ENCODE measurements around the gene FFAR1. TPM values are rescaled to one million over a fixed set of nuclear protein-coding genes. Genes with fewer than 3 reads are reported as not detected.

FFAR1 gene, protein sequence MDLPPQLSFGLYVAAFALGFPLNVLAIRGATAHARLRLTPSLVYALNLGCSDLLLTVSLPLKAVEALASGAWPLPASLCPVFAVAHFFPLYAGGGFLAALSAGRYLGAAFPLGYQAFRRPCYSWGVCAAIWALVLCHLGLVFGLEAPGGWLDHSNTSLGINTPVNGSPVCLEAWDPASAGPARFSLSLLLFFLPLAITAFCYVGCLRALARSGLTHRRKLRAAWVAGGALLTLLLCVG (N-terminal part only)
- not detected for total RNA-seq

DNA sequence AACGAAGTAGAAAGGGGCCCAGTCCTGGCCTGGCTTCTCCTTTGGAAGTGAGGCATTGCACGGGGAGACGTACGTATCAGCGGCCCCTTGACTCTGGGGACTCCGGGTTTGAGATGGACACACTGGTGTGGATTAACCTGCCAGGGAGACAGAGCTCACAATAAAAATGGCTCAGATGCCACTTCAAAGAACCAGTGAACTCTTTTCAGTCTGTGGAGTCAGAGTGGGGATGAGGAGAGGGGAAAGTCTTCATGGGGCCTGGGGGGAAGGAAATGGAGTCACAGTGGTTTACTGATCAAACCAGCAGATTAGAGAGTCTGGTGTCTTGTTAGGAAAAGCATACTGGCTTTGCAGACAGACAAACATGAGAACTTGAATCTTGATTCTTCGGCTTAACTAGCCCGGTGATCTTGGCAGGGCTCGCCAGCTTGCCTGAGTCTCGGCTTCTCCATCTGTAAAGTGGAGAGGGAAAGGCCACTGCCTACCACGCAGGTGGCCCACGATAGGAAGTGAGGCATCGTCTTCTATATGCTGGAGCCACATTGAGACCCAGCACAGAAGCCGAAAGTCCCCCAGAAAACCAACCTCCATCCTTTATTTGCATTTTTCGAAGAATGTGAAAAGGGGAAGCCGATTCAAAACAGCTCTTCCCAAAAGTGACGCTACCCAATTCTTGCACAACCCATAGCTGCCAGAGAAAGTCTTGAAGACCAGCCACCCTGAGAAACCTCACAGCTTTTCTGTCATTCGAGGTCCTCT, at the start of gene FFAR1:
FFAR1 (plus strand) TSS at position 732 of the 759 bp plus-strand sequence. CDS start 3,650 bp downstream, outside the sequence.
- DNase-seq (ENCODE audit: low spot score) (peak; percentile 49), ATAC-seq (peak; percentile 34)
- intact Hi-C loops (cut with DNase I): no loop called here

DNA sequence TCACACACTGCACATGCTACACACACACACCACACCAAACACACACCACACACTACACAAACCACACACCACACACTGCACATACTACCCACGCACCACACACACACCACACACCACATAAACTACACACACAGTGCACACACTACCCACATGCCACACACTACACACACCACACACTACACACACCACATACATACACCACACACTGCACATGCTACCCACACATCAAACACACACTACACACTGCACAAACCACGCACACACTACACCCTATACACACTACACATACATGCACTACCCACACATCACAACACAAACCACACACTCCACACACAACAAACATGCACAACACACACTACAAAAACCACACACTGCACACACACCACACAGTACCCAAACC, 49.8 kb upstream of the FFAR1 start:
- intact Hi-C loops (cut with DNase I): no loop called here
- no peak for ATAC-seq

DNA sequence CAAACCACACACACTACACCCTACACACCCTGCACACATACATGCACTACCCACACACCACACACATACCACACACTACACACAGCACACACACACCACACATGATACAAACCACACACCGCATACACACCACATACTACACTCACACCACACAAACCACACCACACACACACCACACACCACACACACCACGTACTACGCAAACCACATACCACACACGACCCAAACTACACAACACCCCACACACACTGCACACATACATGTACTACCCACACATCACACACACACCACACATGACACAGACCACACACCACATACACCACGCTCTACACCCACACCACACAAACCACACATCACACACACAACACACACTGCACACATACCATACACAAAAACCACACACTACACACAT, 49.1 kb upstream of the FFAR1 start:
- intact Hi-C loops (cut with DNase I): no loop called here
- no peak for ATAC-seq
- DNase-seq (ENCODE audit: low spot score): no peak

More for the DNA sequence above, 49.8 kb upstream of the FFAR1 start:
- DNase-seq (ENCODE audit: low spot score): no peak

DNA sequence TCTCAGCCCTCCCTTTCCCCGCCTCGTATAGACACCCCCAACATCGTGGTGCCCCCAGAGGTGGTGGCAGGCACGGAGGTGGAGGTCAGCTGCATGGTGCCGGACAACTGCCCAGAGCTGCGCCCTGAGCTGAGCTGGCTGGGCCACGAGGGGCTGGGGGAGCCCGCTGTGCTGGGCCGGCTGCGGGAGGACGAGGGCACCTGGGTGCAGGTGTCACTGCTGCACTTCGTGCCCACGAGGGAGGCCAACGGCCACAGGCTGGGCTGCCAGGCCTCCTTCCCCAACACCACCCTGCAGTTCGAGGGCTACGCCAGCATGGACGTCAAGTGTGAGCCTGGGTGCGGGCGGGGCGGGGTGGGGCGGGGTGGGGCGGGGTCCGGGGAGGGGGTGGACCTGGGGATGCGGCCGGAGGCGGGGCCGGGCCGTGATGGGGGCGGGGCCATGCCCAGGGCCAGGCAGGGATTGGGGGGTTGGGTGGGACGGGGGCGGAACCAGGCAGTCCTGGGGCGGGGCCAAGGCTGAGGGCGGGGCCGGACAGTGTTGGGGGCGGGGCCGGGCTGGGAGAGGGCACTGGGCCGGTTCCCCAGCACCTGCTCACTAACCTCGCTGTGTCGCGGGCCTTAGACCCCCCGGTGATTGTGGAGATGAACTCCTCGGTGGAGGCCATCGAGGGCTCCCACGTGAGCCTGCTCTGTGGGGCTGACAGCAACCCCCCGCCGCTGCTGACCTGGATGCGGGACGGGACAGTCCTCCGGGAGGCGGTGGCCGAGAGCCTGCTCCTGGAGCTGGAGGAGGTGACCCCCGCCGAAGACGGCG, 48.0 kb upstream of the FFAR1 start:
- intact Hi-C loops (cut with DNase I): no loop called here
- no peak for DNase-seq (ENCODE audit: low spot score)
- ATAC-seq: peak; percentile 39

DNA sequence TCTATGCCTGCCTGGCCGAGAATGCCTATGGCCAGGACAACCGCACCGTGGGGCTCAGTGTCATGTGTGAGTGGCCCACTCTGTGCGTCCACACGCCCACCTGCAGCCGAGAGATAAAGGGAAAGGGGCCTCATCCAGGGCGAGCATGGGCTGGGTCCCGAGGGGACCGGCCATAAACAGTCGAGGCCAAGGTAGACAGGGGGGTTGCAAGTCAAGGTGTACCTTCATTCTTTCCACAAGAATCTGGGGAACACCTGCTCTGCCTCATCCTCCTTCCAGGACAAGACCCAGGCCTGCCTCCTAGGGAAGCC, 47.4 kb upstream of the FFAR1 start:
- intact Hi-C loops (cut with DNase I): no loop called here
- no peak for DNase-seq (ENCODE audit: low spot score)
- no peak for ATAC-seq

DNA sequence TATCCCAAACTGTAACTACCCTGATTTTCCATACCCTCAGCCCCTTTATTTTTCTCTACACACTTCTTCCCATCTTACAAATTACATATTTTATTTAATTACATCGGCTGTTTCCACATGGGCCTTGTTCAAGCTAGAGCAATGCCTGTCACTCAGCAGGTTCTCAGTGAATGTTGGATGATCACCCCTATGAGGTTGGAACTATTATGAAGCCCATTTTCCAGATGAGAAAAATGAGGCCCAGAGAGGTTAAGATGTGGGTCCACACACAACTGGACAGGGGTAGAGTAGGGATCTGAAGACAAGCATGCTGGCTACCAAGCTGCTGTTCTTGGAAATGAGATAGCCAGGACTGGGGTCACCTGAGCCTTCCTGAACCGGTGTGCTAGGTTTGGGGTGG, 45.7 kb upstream of the FFAR1 start:
- ATAC-seq (no peak), DNase-seq (ENCODE audit: low spot score) (no peak)
- intact Hi-C loops (cut with DNase I): no loop called here

DNA sequence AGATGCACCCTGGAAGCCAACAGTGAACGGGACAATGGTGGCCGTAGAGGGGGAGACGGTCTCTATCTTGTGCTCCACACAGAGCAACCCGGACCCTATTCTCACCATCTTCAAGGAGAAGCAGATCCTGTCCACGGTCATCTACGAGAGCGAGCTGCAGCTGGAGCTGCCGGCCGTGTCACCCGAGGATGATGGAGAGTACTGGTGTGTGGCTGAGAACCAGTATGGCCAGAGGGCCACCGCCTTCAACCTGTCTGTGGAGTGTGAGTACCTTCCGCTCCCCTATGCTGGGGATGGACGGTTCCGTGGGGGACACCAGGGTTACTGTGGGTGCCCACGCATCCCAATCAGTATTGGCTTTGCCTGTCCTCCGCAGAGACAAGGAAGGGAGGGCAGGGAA, 45.3 kb upstream of the FFAR1 start:
- intact Hi-C loops (cut with DNase I): no loop called here
- ATAC-seq (no peak), DNase-seq (ENCODE audit: low spot score) (no peak)

DNA sequence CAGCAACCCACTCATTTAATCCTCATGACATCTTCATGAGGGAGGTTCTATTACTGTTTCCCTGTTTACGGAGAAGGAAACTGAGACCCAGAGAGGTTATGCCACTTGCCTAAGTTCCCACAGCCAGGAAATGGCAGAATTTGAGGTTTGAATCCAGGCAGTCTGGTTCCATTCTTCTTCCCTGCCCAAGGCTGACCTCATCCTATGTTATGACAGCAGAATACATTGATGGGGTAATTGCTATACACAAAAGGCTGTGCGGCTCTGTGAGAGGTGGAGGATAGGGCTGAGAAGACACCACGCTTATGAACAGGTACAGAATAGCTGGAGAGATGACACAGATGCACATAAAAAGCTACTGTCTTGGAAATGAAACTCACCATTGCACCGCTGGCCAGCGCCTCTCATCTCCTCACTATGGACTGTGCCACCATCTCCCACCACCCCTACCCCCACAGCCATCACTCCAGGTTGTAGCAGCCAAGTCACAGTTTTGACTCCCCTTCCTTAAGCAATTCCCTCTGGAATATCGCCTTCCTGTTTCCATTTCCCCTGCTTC, 44.3 kb upstream of the FFAR1 start:
- intact Hi-C loops (cut with DNase I): no loop called here
- ATAC-seq (no peak), DNase-seq (ENCODE audit: low spot score) (no peak)

DNA sequence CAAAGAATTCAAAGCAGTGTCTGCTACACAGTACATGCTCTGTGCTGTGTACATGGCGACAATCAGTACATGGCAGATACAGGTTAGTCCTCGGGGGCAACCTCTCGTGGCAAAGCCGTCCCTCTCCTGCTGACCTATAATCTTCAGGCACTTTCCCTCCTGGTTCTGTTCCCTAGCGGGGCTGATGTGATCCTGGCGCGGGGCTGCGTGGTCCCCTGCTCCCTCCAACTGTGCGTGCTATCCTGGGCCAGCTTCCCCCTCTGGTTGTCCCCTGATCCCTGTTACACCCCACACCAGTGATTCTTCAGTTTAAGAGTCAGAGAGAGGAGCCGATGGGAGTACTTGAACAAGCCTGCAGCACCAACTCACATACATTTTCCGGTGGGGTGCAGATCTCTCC, 43.7 kb upstream of the FFAR1 start:
- ATAC-seq: no peak
- intact Hi-C loops (cut with DNase I): no loop called here
- no peak for DNase-seq (ENCODE audit: low spot score)

DNA sequence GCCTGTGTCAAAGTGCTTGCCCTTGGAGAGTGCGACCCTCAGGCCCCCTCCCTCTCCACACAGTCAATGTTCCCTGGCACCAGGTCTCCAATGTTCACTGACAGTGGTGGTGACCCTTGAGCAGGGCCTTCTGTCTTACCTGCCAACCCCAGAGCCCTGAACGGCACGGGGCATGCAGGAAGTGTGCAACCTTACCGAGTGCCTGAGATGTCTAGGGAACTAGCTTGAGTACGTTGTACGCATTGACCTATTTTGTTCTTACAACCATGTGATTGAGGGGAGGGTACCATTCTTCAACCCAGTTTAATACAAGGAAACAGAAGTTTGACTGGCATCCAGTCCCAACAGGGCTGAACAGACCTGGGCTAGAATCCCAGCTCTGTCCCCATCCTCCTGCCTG, 42.5 kb upstream of the FFAR1 start:
- intact Hi-C loops (cut with DNase I): no loop called here
- DNase-seq (ENCODE audit: low spot score): no peak
- ATAC-seq: no peak

DNA sequence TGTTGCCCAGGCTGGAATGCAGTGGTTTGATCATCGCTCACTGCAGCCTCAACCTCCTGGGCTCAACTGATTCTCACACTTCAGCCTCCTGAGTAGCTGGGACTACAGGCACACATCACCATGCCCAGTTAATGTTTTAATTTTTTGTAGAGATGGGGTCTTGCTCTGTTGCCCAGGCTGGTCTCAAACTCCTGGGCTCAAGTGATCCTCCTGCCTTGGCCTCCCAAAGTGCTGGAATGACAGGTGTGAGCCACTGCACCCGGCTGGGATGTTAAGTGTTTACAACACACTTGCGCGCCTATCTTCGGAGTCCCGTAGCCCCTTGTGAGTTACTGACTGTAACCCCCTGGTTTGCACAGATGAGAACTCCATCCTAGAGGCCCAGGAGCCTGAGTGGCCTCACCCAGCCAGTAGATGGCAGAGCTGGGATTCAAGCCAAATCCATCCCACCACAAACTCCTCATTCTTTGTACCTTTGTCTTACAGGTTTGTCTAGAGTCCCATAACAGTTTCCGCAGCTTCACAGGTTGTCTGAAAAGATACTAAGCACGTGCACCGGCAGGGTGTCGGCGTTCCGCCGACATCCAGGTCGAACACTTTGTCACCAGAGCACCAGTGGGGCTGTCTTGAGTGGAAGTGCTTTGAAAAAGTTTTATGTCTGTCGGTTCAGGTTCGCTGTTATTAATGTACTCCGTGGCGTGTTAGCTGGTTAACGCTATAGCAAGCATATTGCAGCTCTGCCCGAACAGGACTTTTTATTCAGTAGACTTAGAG, 41.0 kb upstream of the FFAR1 start:
- intact Hi-C loops (cut with DNase I): no loop called here
- ATAC-seq (no peak), DNase-seq (ENCODE audit: low spot score) (no peak)

DNA sequence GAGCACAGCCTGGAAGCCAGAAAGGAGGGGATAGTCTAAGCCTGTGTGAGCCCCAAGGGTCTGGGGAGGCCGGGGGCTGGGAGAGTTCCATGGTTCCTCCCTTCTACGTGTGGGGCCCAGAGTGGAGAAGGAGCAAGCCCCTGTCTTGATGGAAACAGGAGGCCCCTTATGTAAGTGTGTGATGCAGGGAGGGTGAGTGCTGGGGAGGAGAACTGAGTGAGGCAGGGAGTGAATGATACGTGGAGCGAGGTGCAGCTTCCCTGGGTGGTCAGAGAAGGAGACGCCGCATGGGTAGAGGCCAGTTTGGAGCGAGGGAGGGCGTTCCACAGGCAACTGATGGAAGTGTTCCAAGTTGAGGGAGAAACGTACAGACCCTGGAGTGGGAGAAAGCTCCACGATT, 39.8 kb upstream of the FFAR1 start:
- intact Hi-C loops (cut with DNase I): no loop called here
- no peak for DNase-seq (ENCODE audit: low spot score)

DNA sequence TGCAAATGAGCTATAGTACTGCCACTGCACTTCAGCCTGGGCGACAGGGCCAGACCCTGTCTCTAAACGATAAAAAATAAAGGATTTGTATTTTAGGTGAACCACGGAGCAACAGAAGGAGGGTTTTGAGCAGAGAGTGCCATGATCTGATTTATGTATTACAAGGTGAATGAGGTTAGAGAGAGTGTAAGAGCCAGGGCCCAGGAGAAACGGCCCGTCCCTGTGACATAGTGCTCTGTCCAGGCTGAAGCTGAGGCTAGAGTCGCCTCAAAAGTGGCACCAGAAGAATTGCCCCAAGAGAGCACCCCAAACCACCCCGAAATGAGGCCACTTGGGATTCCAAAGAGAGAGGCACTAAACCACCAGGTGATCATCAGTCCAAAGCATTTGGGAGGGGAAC, 38.8 kb upstream of the FFAR1 start:
- DNase-seq (ENCODE audit: low spot score) (no peak), ATAC-seq (no peak)
- intact Hi-C loops (cut with DNase I): no loop called here

More for the DNA sequence above, 39.8 kb upstream of the FFAR1 start:
- peak; percentile 16 for ATAC-seq

DNA sequence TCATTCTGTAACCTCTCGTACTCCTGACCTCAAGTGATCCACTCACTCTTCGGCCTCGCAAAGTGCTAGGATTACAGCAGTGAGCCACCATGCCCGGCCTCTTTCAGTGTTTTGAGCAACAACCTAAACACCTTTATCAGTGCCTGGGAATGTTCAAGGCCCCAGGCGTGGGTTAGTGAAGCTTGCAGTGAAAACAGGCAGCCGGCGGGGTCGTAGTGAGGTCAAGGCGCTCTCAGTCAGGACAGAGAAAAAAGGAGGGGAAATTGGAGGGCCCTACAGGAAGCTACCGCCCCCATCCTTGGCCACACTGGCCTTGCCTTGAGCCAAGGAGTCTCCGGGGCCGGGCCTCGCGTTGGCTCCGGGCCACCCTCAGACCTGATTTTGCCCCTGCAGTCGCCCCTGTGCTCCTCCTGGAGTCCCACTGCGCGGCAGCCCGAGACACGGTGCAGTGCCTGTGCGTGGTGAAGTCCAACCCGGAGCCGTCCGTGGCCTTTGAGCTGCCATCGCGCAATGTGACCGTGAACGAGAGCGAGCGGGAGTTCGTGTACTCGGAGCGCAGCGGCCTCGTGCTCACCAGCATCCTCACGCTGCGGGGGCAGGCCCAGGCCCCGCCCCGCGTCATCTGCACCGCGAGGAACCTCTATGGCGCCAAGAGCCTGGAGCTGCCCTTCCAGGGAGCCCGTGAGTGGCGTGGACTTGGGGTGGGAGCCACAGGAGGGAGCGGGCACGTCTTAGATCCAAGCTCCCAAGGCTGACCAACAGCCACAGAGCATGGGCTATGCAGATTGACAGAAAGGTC, 38.0 kb upstream of the FFAR1 start:
- DNase-seq (ENCODE audit: low spot score) (no peak), ATAC-seq (peak; percentile 30)

DNA sequence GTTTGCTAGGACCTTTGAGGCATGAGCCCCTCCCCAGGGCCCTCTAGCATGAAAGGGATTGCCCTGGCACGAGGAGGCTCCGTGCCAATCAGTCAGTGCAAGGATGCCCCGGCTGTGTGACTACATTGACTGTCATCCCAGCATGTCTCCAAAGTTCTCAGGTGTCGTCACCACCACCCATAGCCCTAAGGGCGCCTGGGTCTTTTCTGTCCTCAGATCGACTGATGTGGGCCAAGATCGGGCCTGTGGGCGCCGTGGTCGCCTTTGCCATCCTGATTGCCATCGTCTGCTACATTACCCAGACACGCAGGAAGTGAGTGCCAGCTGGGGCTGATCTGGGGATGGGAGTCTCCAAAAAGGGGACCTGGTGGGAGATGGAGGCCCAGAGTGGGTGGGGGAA, 37.4 kb upstream of the FFAR1 start:
- no peak for DNase-seq (ENCODE audit: low spot score)
- intact Hi-C loops (cut with DNase I): no loop called here
- no peak for ATAC-seq

More for the DNA sequence above, 38.0 kb upstream of the FFAR1 start:
- intact Hi-C loops (cut with DNase I): no loop called here

DNA sequence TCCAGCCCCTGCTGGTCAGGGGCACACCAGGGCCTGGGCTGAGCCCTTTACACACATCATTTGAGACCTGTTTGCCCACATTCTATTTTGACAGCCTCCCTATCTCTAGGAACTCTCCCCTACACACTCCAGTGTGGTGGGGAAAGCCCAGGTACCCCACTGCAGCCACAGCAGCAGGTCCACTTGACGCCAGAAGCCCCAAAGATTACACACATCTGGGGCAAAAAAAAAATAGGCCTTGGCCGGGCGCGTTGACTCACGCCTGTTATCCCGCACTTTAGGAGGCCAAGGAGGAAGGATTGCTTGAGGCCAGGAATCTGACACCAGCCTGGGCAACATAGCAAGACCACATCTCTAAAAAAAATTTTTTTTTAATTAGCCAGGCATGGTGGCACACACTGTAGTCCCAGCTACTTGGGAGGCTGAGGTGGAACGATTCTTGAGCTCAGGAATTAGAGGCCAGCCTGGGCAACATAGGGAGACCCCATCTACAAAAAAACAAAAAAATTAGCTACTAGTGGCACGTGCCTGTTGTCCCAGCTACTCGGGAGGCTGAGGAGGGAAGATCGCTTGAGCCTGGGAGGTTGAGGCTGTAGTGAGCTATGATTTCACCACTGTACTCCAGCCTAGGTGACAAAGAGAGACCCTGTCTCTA, 36.8 kb upstream of the FFAR1 start:
- no peak for DNase-seq (ENCODE audit: low spot score)
- intact Hi-C loops (cut with DNase I): no loop called here
- ATAC-seq: no peak

DNA sequence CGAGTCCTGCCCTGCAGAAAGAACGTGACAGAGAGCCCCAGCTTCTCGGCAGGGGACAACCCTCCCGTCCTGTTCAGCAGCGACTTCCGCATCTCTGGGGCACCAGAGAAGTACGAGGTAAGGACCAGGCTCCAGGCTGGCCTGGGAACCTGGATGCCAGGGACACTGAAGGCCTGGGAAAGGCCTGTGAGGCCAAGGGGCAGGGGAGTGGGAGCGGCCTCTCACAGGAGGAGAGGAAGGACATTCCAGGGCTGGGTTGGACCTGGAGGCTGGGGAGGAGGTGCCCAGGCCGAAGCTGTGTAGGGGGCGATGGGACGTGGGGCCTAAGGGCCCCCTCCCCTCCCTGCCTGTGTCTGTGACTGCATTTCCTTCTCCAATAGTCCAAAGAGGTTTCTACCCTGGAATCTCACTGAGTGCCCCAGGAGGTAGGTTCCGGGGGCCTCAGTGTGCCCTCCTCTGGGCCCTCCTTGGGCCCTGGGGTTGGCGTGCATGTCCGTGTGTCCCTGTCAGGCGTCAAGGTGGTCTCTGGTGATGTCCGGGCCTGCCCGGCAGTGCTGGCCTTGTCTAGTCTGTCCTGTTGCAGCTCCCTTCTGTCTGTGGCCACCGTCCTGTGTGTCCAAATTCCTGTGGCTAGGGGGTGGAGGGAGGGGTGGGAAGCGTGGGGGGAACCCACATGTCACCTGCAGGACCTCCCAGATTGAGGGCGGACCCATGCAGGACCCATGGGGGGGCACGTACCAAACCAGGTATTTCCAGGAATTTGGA, 35.6 kb upstream of the FFAR1 start:
- ATAC-seq (no peak), DNase-seq (ENCODE audit: low spot score) (no peak)
- intact Hi-C loops (cut with DNase I): no loop called here
